GM12878 (cell line): ENCODE results near the gene JDP2. TPM values are rescaled to one million over a fixed set of nuclear protein-coding genes. Genes with fewer than 3 reads are reported as not detected.

Source experiments
- ATAC-seq: fragments of 200-7000 bp; cut with Tn5 transposase; 3 replicates; pipeline ENCODE4 v1.9.1; 2020; ENCODE audit warnings: mild to moderate bottlenecking, moderate library complexity
- BruUV-seq: library from RNA; stranded (reverse); fragments of 400-500 nt; replicated peaks from 2 replicates; lab custom pipeline; 2021; lab: Mats Ljungman, UMichigan
- CTCF ChIA-PET: fragments of 300-600 bp; sonication (Branson Sonifier 250); formaldehyde crosslinking; extraction: SDS; loops from one replicate; lab custom pipeline; 2021; ENCODE audit warnings: inconsistent platforms; lab: Yijun Ruan, JAX
- POLR2A ChIA-PET: fragments of 350-600 bp; formaldehyde crosslinking; extraction: SDS; loops from one replicate; lab custom pipeline; 2021; ENCODE audit warnings: inconsistent platforms; lab: Charles Lee
- RAD21 ChIA-PET: fragments of 300-600 bp; sonication (Branson Sonifier 250); formaldehyde crosslinking; loops from one replicate; lab custom pipeline; 2023; ENCODE audit warnings: antibody characterized with exemption; ENCODE audit not compliant: unreplicated experiment; lab: Charles Lee
- SMC1A ChIA-PET: fragments of 300-600 bp; sonication (Branson Sonifier 250); formaldehyde crosslinking; loops from one replicate; lab custom pipeline; 2023; ENCODE audit not compliant: unreplicated experiment, uncharacterized antibody; lab: Charles Lee
- DNase-seq: peaks from one replicate; pipeline ENCODE4 v3.0.0-alpha.2; 2011; ENCODE audit warnings: low read depth, low spot score
- FAIRE-seq: peaks from 3 replicates; lab custom pipeline; 2011; peaks lifted over from hg19 to GRCh38; lab: Jason Lieb, UNC
- H2AFZ ChIP-seq: 2 replicates; pipeline ENCODE4 v1.6.0; 2011; ENCODE audit warnings: low read depth, low read length, control low read depth; ENCODE audit not compliant: control insufficient read depth
- H3K27ac ChIP-seq: 2 replicates; pipeline ENCODE4 v1.5.1; 2011; ENCODE audit warnings: control low read depth; ENCODE audit not compliant: control insufficient read depth, insufficient read depth
- H3K27me3 ChIP-seq, 2 experiments: replicated peaks in 1 of 2; 2 replicates each; pipeline versions ENCODE4 v1.6.0 to v1.6.1; 2011; ENCODE audit warnings: low read length in 1 of 2; ENCODE audit not compliant: control insufficient read depth in 2 of 2, insufficient read depth in 2 of 2
- H3K36me3 ChIP-seq, 2 experiments: 2 replicates each; pipeline ENCODE4 v1.5.1; 2011; ENCODE audit warnings: low read length in 1 of 2; ENCODE audit not compliant: control insufficient read depth in 2 of 2, insufficient read depth in 2 of 2
- H3K4me1 ChIP-seq: 2 replicates; pipeline ENCODE4 v1.6.1; 2011; ENCODE audit warnings: mild to moderate bottlenecking, low read length, moderate library complexity, mixed read lengths; ENCODE audit not compliant: control insufficient read depth, insufficient read depth
- H3K4me2 ChIP-seq: 2 replicates; pipeline ENCODE4 v1.6.0; 2011; ENCODE audit warnings: control low read depth; ENCODE audit not compliant: control insufficient read depth, insufficient read depth
- H3K4me3 ChIP-seq: fragments of 200-600 bp; sonication (generic); 2 replicates; pipeline ENCODE4 v1.5.1; 2016
- H3K79me2 ChIP-seq: 2 replicates; pipeline ENCODE4 v1.6.0; 2011; ENCODE audit warnings: low read length; ENCODE audit not compliant: control insufficient read depth, insufficient read depth
- H3K9ac ChIP-seq: 2 replicates; pipeline ENCODE4 v1.8.0; 2011; ENCODE audit warnings: low read length, control low read depth, mixed read lengths; ENCODE audit not compliant: control insufficient read depth, insufficient read depth
- H3K9me3 ChIP-seq: replicated peaks from 3 replicates; pipeline ENCODE4 v1.5.1; 2011; ENCODE audit warnings: mild to moderate bottlenecking, low read length; ENCODE audit not compliant: control insufficient read depth, insufficient read depth
- H4K20me1 ChIP-seq: 2 replicates; pipeline ENCODE4 v1.6.0; 2011; ENCODE audit not compliant: control insufficient read depth, insufficient read depth
- CUX1 ChIP-seq: IDR thresholded peaks from 2 replicates; pipeline ENCODE4 v1.6.1; 2012; ENCODE audit warnings: improper control_type of control experiment, low read depth, low read length; ENCODE audit not compliant: insufficient replicate concordance
- E2F4 ChIP-seq: IDR thresholded peaks from 2 replicates; pipeline ENCODE4 v1.6.1; 2012; ENCODE audit warnings: low read depth, low read length, improper control_type of control experiment
- ETV6 ChIP-seq, 2 experiments: fragments of 450-650 bp in 1 of 2; IDR thresholded peaks in 1 of 2; conservative IDR thresholded peaks in 1 of 2; 2 replicates each; pipeline ENCODE4 v1.6.1; 2014; ENCODE audit warnings: antibody characterized with exemption in 1 of 2, borderline replicate concordance in 1 of 2, low read depth in 1 of 2, mild to moderate bottlenecking in 1 of 2, moderate library complexity in 1 of 2
- HDAC6 ChIP-seq: fragments of 200-600 bp; sonication (generic); IDR thresholded peaks from one replicate; pipeline ENCODE4 v1.8.0; 2017; ENCODE audit warnings: antibody characterized with exemption; ENCODE audit not compliant: unreplicated experiment
- HDGF ChIP-seq: fragments of 450-650 bp; IDR thresholded peaks from 2 replicates; pipeline ENCODE4 v1.6.1; 2016; ENCODE audit warnings: antibody characterized with exemption
- MEF2B ChIP-seq: fragments of 450-650 bp; IDR thresholded peaks from 2 replicates; pipeline ENCODE4 v1.6.1; 2018; ENCODE audit warnings: mild to moderate bottlenecking, moderate library complexity; ENCODE audit not compliant: partially characterized antibody, poor library complexity, severe bottlenecking
- MYB ChIP-seq: fragments of 150-350 bp; IDR thresholded peaks from 2 replicates; pipeline ENCODE4 v1.6.1; 2014; ENCODE audit warnings: mild to moderate bottlenecking, low read depth, low read length, borderline replicate concordance
- NFYA ChIP-seq: IDR thresholded peaks from 2 replicates; pipeline ENCODE4 v1.6.1; 2011; ENCODE audit warnings: low read depth, mild to moderate bottlenecking, low read length, improper control_type of control experiment, borderline replicate concordance
- POLR2AphosphoS2 ChIP-seq: IDR thresholded peaks from 2 replicates; pipeline ENCODE4 v1.6.1; 2011; ENCODE audit warnings: low read depth, mild to moderate bottlenecking, low read length, improper control_type of control experiment, moderate library complexity
- TAF1 ChIP-seq: IDR thresholded peaks from 2 replicates; pipeline ENCODE4 v1.6.1; 2011; ENCODE audit warnings: mild to moderate bottlenecking, low read depth, low read length, borderline replicate concordance
- ZBTB4 ChIP-seq: fragments of 450-650 bp; formaldehyde crosslinking; IDR thresholded peaks from 2 replicates; pipeline ENCODE4 v1.4.0; 2022; ENCODE audit warnings: mild to moderate bottlenecking, moderate library complexity
- ZNF217 ChIP-seq: fragments of 450-650 bp; IDR thresholded peaks from 2 replicates; pipeline ENCODE4 v1.6.1; 2017; ENCODE audit warnings: antibody characterized with exemption, mild to moderate bottlenecking
- ZNF622 ChIP-seq: fragments of 450-650 bp; IDR thresholded peaks from 2 replicates; pipeline ENCODE4 v1.6.1; 2017; ENCODE audit warnings: mild to moderate bottlenecking, inconsistent platforms
- WGBS: methylation state at CpG from one replicate; pipeline ENCODE4 v1.1.6; 2016; ENCODE audit warnings: low lambda C conversion rate; ENCODE audit not compliant: insufficient replicate concordance, insufficient coverage; ENCODE audit errors: missing lambda C conversion rate; 5-methylcytosine and 5-hydroxymethylcytosine counted together
- in situ Hi-C: fragments of 300-500 bp; cut with MboI; formaldehyde crosslinking; loops from 9 replicates; pipeline ENCODE4 v1.14.3; 2018; ENCODE audit warnings: mixed read lengths
- intact Hi-C: fragments of 100-400 bp; cut with micrococcal nuclease; formaldehyde crosslinking; loops from one replicate; pipeline ENCODE4 v1.14.2; 2022; ENCODE audit not compliant: unreplicated experiment
- polyA plus RNA-seq, 11 experiments: library from polyadenylated mRNA; depleted of rRNA in 4 of 11; unstranded in 6 of 11; stranded (reverse) in 5 of 11; fragments of >200 nt; fragmentation: Nextera tagmentation in 4 of 11; fragmentation: Illumina TruSeq in 1 of 11; extraction: Ambion mirVana in 4 of 11; extraction: Trizol in 1 of 11; gene quantifications; 1 replicate in 1 of 11; 2 replicates in 10 of 11; pipeline versions ENCODE4 v1.2.1 to v1.2.3, GENCODE V29; 2011 to 2016; ENCODE audit warnings: inconsistent platforms in 2 of 11, missing spikeins in 2 of 11, low read depth in 1 of 11
- total RNA-seq, 4 experiments: library from RNA; depleted of rRNA in 3 of 4; stranded (reverse); fragments of >200 nt in 3 of 4; fragmentation: Illumina TruSeq in 1 of 4; extraction: Trizol in 1 of 4; gene quantifications; 2 replicates each; pipeline versions ENCODE4 v1.2.1 to v1.2.3, GENCODE V29; 2013 to 2021

The JDP2 gene
- total and polyA plus RNA-seq, 10 of the 15 experiments (the other 5 are each of a cell fraction or from before 2014, with no cell fraction given): 0.71 to 21.3 (median 11.2) TPM

GRCh38 chr14:75404847-75405246 lies 23.0 kb upstream of the JDP2 start (continued):
- TF ChIP-seq E2F4 (no peak), ZNF217 (no peak)

GRCh38 chr14:75406102-75406501 lies 21.7 kb upstream of the JDP2 start:
- H3K4me2 ChIP-seq: no peak overlapping the region
- H3K4me3 ChIP-seq: no peak overlapping the region
- POLR2A ChIA-PET: no interaction called here
- no peaks in the 10 kb centered on the region for H3K9me3 ChIP-seq
- no peaks in the 10 kb centered on the region for H3K36me3 ChIP-seq
- in situ Hi-C loops: no loop called here
- H3K27ac ChIP-seq: no peak overlapping the region
- no peak for ATAC-seq
- no peak for DNase-seq
- intact Hi-C loops: no loop called here
- 71% methylated on average over 2 of the region's 2 CpGs for WGBS
- H3K27me3 ChIP-seq: no peaks in the 10 kb centered on the region
- RAD21 ChIA-PET: interaction anchor here (0.8 kb wide), 1 partner anchor 29 kb away, joined by 4 read pairs; no protein-coding TSS in a partner anchor
- H3K9ac ChIP-seq: no peak overlapping the region
- BruUV-seq: no TSS peak
- CTCF ChIA-PET: interaction anchor here (0.9 kb wide), 1 partner anchor 48 kb away, joined by 3 read pairs; no protein-coding TSS in a partner anchor
- no peaks in the 10 kb centered on the region for H3K79me2 ChIP-seq
- no peak overlapping the region for H2AFZ ChIP-seq
- FAIRE-seq: no peak
- H4K20me1 ChIP-seq: no peaks in the 10 kb centered on the region
- no peaks in the 10 kb centered on the region for H3K4me1 ChIP-seq
- SMC1A ChIA-PET: interaction anchor here (1.1 kb wide), 1 partner anchor 20 kb away, joined by 3 read pairs; no protein-coding TSS in a partner anchor
- TF ChIP-seq HDGF: no peak
- TF ChIP-seq ZNF622: no peak
- no peak for TF ChIP-seq MYB
- TF ChIP-seq CUX1: no peak
- no peak for TF ChIP-seq ETV6 (conservative IDR thresholded peaks at IDR 0.05 in 1 of 2, IDR thresholded peaks at IDR 0.05 in 1 of 2; ENCODE audit: borderline replicate concordance in 1 of 2, low read depth in 1 of 2)
- TF ChIP-seq MEF2B: no peak
- no peak for TF ChIP-seq POLR2AphosphoS2
- no peak for TF ChIP-seq NFYA
- TF ChIP-seq ZBTB4 (CRISPR knock-in tag): no peak
- no peak for TF ChIP-seq TAF1
- no peak for TF ChIP-seq HDAC6
